ENCODE results near the gene THEM5. TPM values are rescaled to one million over a fixed set of nuclear protein-coding genes. Genes with fewer than 3 reads are reported as not detected.
"Not testable (repeated sequence)": the region's sequence is repeated elsewhere in the genome, so short reads cannot be mapped to it uniquely, and the experiment has no call there.

THEM5 gene
- polyA plus RNA-seq (2013, experiment 1 of 2; ENCODE audit: insufficient read length) = not detected
- not detected for polyA plus RNA-seq (2013, experiment 2 of 2; ENCODE audit: insufficient read length)

GRCh38 chr1:151853411-151853943, at the start of gene THEM5:
THEM5 (minus strand) TSS chr1:151853712; CDS start chr1:151853565, 147 bp downstream.
- no peak for DNase-seq

GRCh38 chr1:151902858-151903257, 49.3 kb upstream of the THEM5 start:
- no peak for DNase-seq

- not testable (repeated sequence) for DNase-seq
Observed at GRCh38 chr1:151900804-151901203, 47.3 kb upstream of the THEM5 start.

GRCh38 chr1:151898519-151898991, 45.0 kb upstream of the THEM5 start:
- no peak for DNase-seq

GRCh38 chr1:151897991-151898431, 44.5 kb upstream of the THEM5 start:
- no peak for DNase-seq

GRCh38 chr1:151893176-151893924, 39.8 kb upstream of the THEM5 start:
- no peak for DNase-seq

GRCh38 chr1:151892190-151892589, 38.7 kb upstream of the THEM5 start:
- DNase-seq = peak; percentile 29

GRCh38 chr1:151891512-151891911, 38.0 kb upstream of the THEM5 start:
- DNase-seq = no peak

- DNase-seq = no peak
Observed at GRCh38 chr1:151888972-151889570, 35.6 kb upstream of the THEM5 start.

GRCh38 chr1:151887028-151887427, 33.5 kb upstream of the THEM5 start:
- peak; percentile 25 for DNase-seq

GRCh38 chr1:151885479-151885878, 32.0 kb upstream of the THEM5 start:
- no peak for DNase-seq

- not testable (repeated sequence) for DNase-seq
Observed at GRCh38 chr1:151884879-151885278, 31.4 kb upstream of the THEM5 start.

- DNase-seq = not testable (repeated sequence)
Observed at GRCh38 chr1:151884445-151884844, 30.9 kb upstream of the THEM5 start.

GRCh38 chr1:151883898-151884297, 30.4 kb upstream of the THEM5 start:
- DNase-seq = not testable (repeated sequence)

GRCh38 chr1:151882918-151883317, 29.4 kb upstream of the THEM5 start:
- not testable (repeated sequence) for DNase-seq

GRCh38 chr1:151882466-151882865, 29.0 kb upstream of the THEM5 start:
- no peak for DNase-seq

- DNase-seq = no peak
Observed at GRCh38 chr1:151881479-151881878, 28.0 kb upstream of the THEM5 start.

GRCh38 chr1:151875419-151876097, 22.0 kb upstream of the THEM5 start:
- no peak for DNase-seq

GRCh38 chr1:151872776-151873175, 19.3 kb upstream of the THEM5 start:
- DNase-seq = not testable (repeated sequence)

GRCh38 chr1:151871284-151872030, 17.9 kb upstream of the THEM5 start:
- DNase-seq = no peak

GRCh38 chr1:151868486-151868885, 15.0 kb upstream of the THEM5 start:
- no peak for DNase-seq

GRCh38 chr1:151867765-151868411, 14.4 kb upstream of the THEM5 start:
- DNase-seq = peak; percentile 38

All from fibroblast of skin of abdomen (primary cell).